NCI-H82 (cell line): ENCODE data around the gene CCDC9.
"Not testable (repeated sequence)": the region's sequence is repeated elsewhere in the genome, so short reads cannot be mapped to it uniquely, and the experiment has no call there.

Experiments used
- DNase-seq: peaks from one replicate; lab custom pipeline; 2025; lab: John Stamatoyannopoulos, UW

The CCDC9 gene

GRCh38 chr19:47261946-47262793, 5.8 kb downstream of the CCDC9 start:
- DNase-seq = not testable (repeated sequence)

- no peak for DNase-seq
Observed at GRCh38 chr19:47264629-47265028, 8.3 kb downstream of the CCDC9 start.

GRCh38 chr19:47266401-47266941, 10.1 kb downstream of the CCDC9 start:
- no peak for DNase-seq

- peak; percentile 55 for DNase-seq
Observed at GRCh38 chr19:47267350-47267759, 11.0 kb downstream of the CCDC9 start.

GRCh38 chr19:47268028-47268427, 11.7 kb downstream of the CCDC9 start:
- DNase-seq = no peak

GRCh38 chr19:47269596-47269995, 13.3 kb downstream of the CCDC9 start:
- no peak for DNase-seq

GRCh38 chr19:47270408-47270807, 14.1 kb downstream of the CCDC9 start:
- no peak for DNase-seq

- DNase-seq = no peak
Observed at GRCh38 chr19:47271949-47272348, 15.6 kb downstream of the CCDC9 start.

- peak; percentile 98 for DNase-seq
Observed at GRCh38 chr19:47272448-47273312, 16.4 kb downstream of the CCDC9 start.

- DNase-seq = peak; percentile 96
Observed at GRCh38 chr19:47273313-47274070, 17.2 kb downstream of the CCDC9 start.

- DNase-seq = peak; percentile 95
Observed at GRCh38 chr19:47274071-47274890, 18.0 kb downstream of the CCDC9 start, which contains the start of gene INAFM1. Gene INAFM1, plus strand, starts transcription at chr19:47274885. Its CDS starts 35 bp downstream, at chr19:47274920.

- peak; percentile 56 for DNase-seq
Observed at GRCh38 chr19:47274891-47275761, 18.8 kb downstream of the CCDC9 start.

- DNase-seq = no peak
Observed at GRCh38 chr19:47275791-47276461, 19.6 kb downstream of the CCDC9 start.

GRCh38 chr19:47276513-47276912, 20.2 kb downstream of the CCDC9 start:
- not testable (repeated sequence) for DNase-seq

GRCh38 chr19:47280183-47280797, 24.0 kb downstream of the CCDC9 start:
- DNase-seq = peak; percentile 67

- no peak for DNase-seq
Observed at GRCh38 chr19:47283405-47284059, 27.2 kb downstream of the CCDC9 start.

- DNase-seq = peak; percentile 72
Observed at GRCh38 chr19:47284324-47284899, 28.1 kb downstream of the CCDC9 start.

- DNase-seq = peak; percentile 96
Observed at GRCh38 chr19:47296036-47296435, 39.7 kb downstream of the CCDC9 start.
